Measurements from ENCODE around the gene GRK4. TPM values are rescaled to one million over a fixed set of nuclear protein-coding genes. Genes with fewer than 3 reads are reported as not detected.

The GRK4 gene
- total RNA-seq, 5 donors from 2014 or later (not counting 1 experiment from before 2014, with no cell fraction given), result 1.8 to 4.8 (median 2.5) TPM

- ATAC-seq (replicated peaks in 1 of 4), result no peak
- H3K9me3 Mint-ChIP-seq, result no peaks in the 10 kb centered on the region
- Histone ChIP-seq H3K27ac (ENCODE audit: low read length) (peak overlapping the region; percentile 79), H3K4me3 (ENCODE audit: control insufficient read depth in 1 of 2, extremely low read depth in 1 of 2, low read length in 1 of 2) (peak overlapping the region; percentile 35 to 55), H3K36me3 (ENCODE audit: control insufficient read depth in 2 of 2, extremely low read depth in 1 of 2, insufficient read depth in 1 of 2, low read length in 1 of 2) (peaks cover 11 to 43% of the 10 kb centered on the region in 2 donors), H3K4me1 (ENCODE audit: control insufficient read depth in 1 of 2, extremely low read depth in 1 of 2, insufficient read depth in 2 of 2, low read length in 2 of 2) (peaks cover 24 to 66% of the 10 kb centered on the region in 2 experiments), H3K27me3 (replicated peaks in 1 of 2; ENCODE audit: control insufficient read depth in 2 of 2, extremely low read depth in 1 of 2, insufficient read depth in 2 of 2, low read length in 1 of 2) (no peaks in the 10 kb centered on the region), H3K9me3 (no peaks in the 10 kb centered on the region)
- WGBS (ENCODE audit: insufficient coverage), result 21% methylated on average over 13 of the region's 31 CpGs
- DNase-seq, result no peak
- no peaks in the 10 kb centered on the region for H3K27me3 Mint-ChIP-seq
- CTCF ChIA-PET, result no interaction called here
- POLR2A ChIA-PET, result no interaction called here
- H3K4me1 Mint-ChIP-seq, result peaks cover 42 to 52% (median 46%) of the 10 kb centered on the region in 3 donors
- peak overlapping the region; percentile 97 for H3K27ac Mint-ChIP-seq
- H3K36me3 Mint-ChIP-seq, result peaks cover 12% of the 10 kb centered on the region
- peak overlapping the region; percentile 83 to 85 (median 84) for H3K4me3 Mint-ChIP-seq
Measured at GRCh38 chr4:2933566-2934076, 29.8 kb upstream of the GRK4 start.

GRCh38 chr4:2934077-2934812 is 29.1 kb upstream of the GRK4 start:
- Histone ChIP-seq H3K36me3 (ENCODE audit: control insufficient read depth in 2 of 2, extremely low read depth in 1 of 2, insufficient read depth in 1 of 2, low read length in 1 of 2) (peaks cover 11 to 41% of the 10 kb centered on the region in 2 donors), H3K27me3 (replicated peaks in 1 of 2; ENCODE audit: control insufficient read depth in 2 of 2, extremely low read depth in 1 of 2, insufficient read depth in 2 of 2, low read length in 1 of 2) (no peaks in the 10 kb centered on the region), H3K9me3 (no peaks in the 10 kb centered on the region), H3K4me1 (ENCODE audit: control insufficient read depth in 1 of 2, extremely low read depth in 1 of 2, insufficient read depth in 2 of 2, low read length in 2 of 2) (peaks cover 24 to 68% of the 10 kb centered on the region in 2 experiments), H3K27ac (ENCODE audit: low read length) (peak overlapping the region; percentile 79), H3K4me3 (ENCODE audit: control insufficient read depth in 1 of 2, extremely low read depth in 1 of 2, low read length in 1 of 2) (peak overlapping the region; percentile 72 to 81)
- Mint-ChIP-seq H3K4me1 (peaks cover 46 to 58% (median 47%) of the 10 kb centered on the region in 3 donors), H3K36me3 (peaks cover 13% of the 10 kb centered on the region), H3K4me3 (peak overlapping the region; percentile 80 to 89 (median 85)), H3K27ac (peak overlapping the region in 1 of 2 donors; percentile 52), H3K27me3 (no peaks in the 10 kb centered on the region), H3K9me3 (no peaks in the 10 kb centered on the region)
- WGBS (ENCODE audit: insufficient coverage), result 0% methylated on average over 26 of the region's 93 CpGs
- ChIA-PET CTCF (no interaction called here), POLR2A (interaction anchor here in 1 of 2 donors (0.7 kb wide), 1 partner anchor 28 kb away, joined by 4 read pairs; no protein-coding TSS in a partner anchor)
- DNase-seq, result peak in 20 of 35 experiments; percentile 18 to 69 (median 46)
- ATAC-seq (replicated peaks in 1 of 4), result peak; percentile 13 to 37 (median 20)

- H3K27me3 Mint-ChIP-seq, result no peaks in the 10 kb centered on the region
- POLR2A ChIA-PET, result interaction anchor here in 1 of 2 donors (0.7 kb wide), 1 partner anchor 27 kb away, joined by 4 read pairs; no protein-coding TSS in a partner anchor
- CTCF ChIA-PET, result interaction anchor here in 1 of 2 donors (0.9 to 2.2 kb wide), 2 partner anchors 10 to 27 kb away, joined by 4 to 8 read pairs; no protein-coding TSS in a partner anchor
- Histone ChIP-seq H3K9me3 (no peaks in the 10 kb centered on the region), H3K36me3 (ENCODE audit: control insufficient read depth in 2 of 2, extremely low read depth in 1 of 2, insufficient read depth in 1 of 2, low read length in 1 of 2) (peaks cover 10 to 43% of the 10 kb centered on the region in 2 donors), H3K4me1 (ENCODE audit: control insufficient read depth in 1 of 2, extremely low read depth in 1 of 2, insufficient read depth in 2 of 2, low read length in 2 of 2) (peaks cover 24 to 77% of the 10 kb centered on the region in 2 experiments), H3K4me3 (ENCODE audit: control insufficient read depth in 1 of 2, extremely low read depth in 1 of 2, low read length in 1 of 2) (peak overlapping the region; percentile 72 to 81), H3K27ac (ENCODE audit: low read length) (peak overlapping the region; percentile 83), H3K27me3 (replicated peaks in 1 of 2; ENCODE audit: control insufficient read depth in 2 of 2, extremely low read depth in 1 of 2, insufficient read depth in 2 of 2, low read length in 1 of 2) (no peaks in the 10 kb centered on the region)
- no peaks in the 10 kb centered on the region for H3K9me3 Mint-ChIP-seq
- peak; percentile 83 to 98 (median 92) for DNase-seq
- peaks cover 46 to 58% (median 48%) of the 10 kb centered on the region in 3 donors for H3K4me1 Mint-ChIP-seq
- peak overlapping the region; percentile 86 to 90 for H3K27ac Mint-ChIP-seq
- 1% methylated on average over 68 of the region's 70 CpGs for WGBS (ENCODE audit: insufficient coverage)
- H3K4me3 Mint-ChIP-seq, result peak overlapping the region; percentile 80 to 89 (median 80)
- peak; percentile 64 to 80 (median 66) for ATAC-seq (replicated peaks in 1 of 4)
- H3K36me3 Mint-ChIP-seq, result peaks cover 17% of the 10 kb centered on the region
Measured at GRCh38 chr4:2934813-2935761, 28.3 kb upstream of the GRK4 start.

- ATAC-seq (replicated peaks in 1 of 4) (no peak), DNase-seq (peak in 24 of 35 experiments; percentile 34 to 77 (median 45))
- ChIA-PET POLR2A (no interaction called here), CTCF (interaction anchor here in 1 of 2 donors (0.7 to 2.2 kb wide), 4 partner anchors 9 to 26 kb away, joined by 3 to 8 read pairs (median 4); no protein-coding TSS in a partner anchor)
- Histone ChIP-seq H3K27ac (ENCODE audit: low read length) (peak overlapping the region; percentile 83), H3K4me3 (ENCODE audit: control insufficient read depth in 1 of 2, extremely low read depth in 1 of 2, low read length in 1 of 2) (peak overlapping the region; percentile 72 to 81), H3K9me3 (no peaks in the 10 kb centered on the region), H3K4me1 (ENCODE audit: control insufficient read depth in 1 of 2, extremely low read depth in 1 of 2, insufficient read depth in 2 of 2, low read length in 2 of 2) (peaks cover 23 to 81% of the 10 kb centered on the region in 2 experiments), H3K36me3 (ENCODE audit: control insufficient read depth in 2 of 2, extremely low read depth in 1 of 2, insufficient read depth in 1 of 2, low read length in 1 of 2) (peaks cover 12 to 43% of the 10 kb centered on the region in 2 donors), H3K27me3 (replicated peaks in 1 of 2; ENCODE audit: control insufficient read depth in 2 of 2, extremely low read depth in 1 of 2, insufficient read depth in 2 of 2, low read length in 1 of 2) (no peaks in the 10 kb centered on the region)
- Mint-ChIP-seq H3K4me1 (peaks cover 46 to 56% (median 48%) of the 10 kb centered on the region in 3 donors), H3K9me3 (no peaks in the 10 kb centered on the region), H3K27ac (peak overlapping the region; percentile 86 to 90), H3K4me3 (peak overlapping the region; percentile 80 to 89 (median 80)), H3K36me3 (peaks cover 24% of the 10 kb centered on the region), H3K27me3 (no peaks in the 10 kb centered on the region)
- 52% methylated on average over 16 of the region's 20 CpGs for WGBS (ENCODE audit: insufficient coverage)
Measured at GRCh38 chr4:2935762-2936743, 27.3 kb upstream of the GRK4 start.

GRCh38 chr4:2936773-2937145 is 26.6 kb upstream of the GRK4 start:
- peak in 2 of 35 experiments; percentile 40 to 64 for DNase-seq
- H3K4me3 ChIP-seq (ENCODE audit: control insufficient read depth in 1 of 2, extremely low read depth in 1 of 2, low read length in 1 of 2), result no peak overlapping the region
- no peaks in the 10 kb centered on the region for H3K27me3 Mint-ChIP-seq

More at GRCh38 chr4:2936773-2937145, 26.6 kb upstream of the GRK4 start:
- Mint-ChIP-seq H3K4me3 (peak overlapping the region; percentile 80 to 89 (median 80)), H3K27ac (peak overlapping the region; percentile 86 to 90), H3K4me1 (peaks cover 43 to 51% (median 44%) of the 10 kb centered on the region in 3 donors), H3K9me3 (no peaks in the 10 kb centered on the region), H3K36me3 (peaks cover 28% of the 10 kb centered on the region)
- Histone ChIP-seq H3K27me3 (replicated peaks in 1 of 2; ENCODE audit: control insufficient read depth in 2 of 2, extremely low read depth in 1 of 2, insufficient read depth in 2 of 2, low read length in 1 of 2) (no peaks in the 10 kb centered on the region), H3K4me1 (ENCODE audit: control insufficient read depth in 1 of 2, extremely low read depth in 1 of 2, insufficient read depth in 2 of 2, low read length in 2 of 2) (peaks cover 18 to 81% of the 10 kb centered on the region in 2 experiments), H3K9me3 (no peaks in the 10 kb centered on the region), H3K27ac (ENCODE audit: low read length) (peak overlapping the region; percentile 83), H3K36me3 (ENCODE audit: control insufficient read depth in 2 of 2, extremely low read depth in 1 of 2, insufficient read depth in 1 of 2, low read length in 1 of 2) (peaks cover 13 to 44% of the 10 kb centered on the region in 2 donors)
- ATAC-seq (replicated peaks in 1 of 4), result no peak
- POLR2A ChIA-PET, result no interaction called here
- WGBS (ENCODE audit: insufficient coverage), result 24% methylated on average over 6 of the region's 6 CpGs
- CTCF ChIA-PET, result interaction anchor here in 1 of 2 donors (1.9 to 2.2 kb wide), 2 partner anchors 17 to 25 kb away, joined by 5 to 8 read pairs; no protein-coding TSS in a partner anchor
